ENCODE data around the gene CENPVL3.
"Not testable (repeated sequence)": the region's sequence is repeated elsewhere in the genome, so short reads cannot be mapped to it uniquely, and the experiment has no call there.

The CENPVL3 gene

GRCh38 chrX:51618241-51619155, at the start of gene CENPVL3:
Gene CENPVL3 (minus strand): TSS chrX:51618912. CDS start chrX:51618873, 39 bp downstream.
- DNase-seq (ENCODE audit: low spot score), result not testable (repeated sequence)

- DNase-seq (ENCODE audit: low spot score), result no peak
Measured at GRCh38 chrX:51665981-51666380, 47.3 kb upstream of the CENPVL3 start.

- DNase-seq (ENCODE audit: low spot score), result no peak
Measured at GRCh38 chrX:51643377-51643776, 24.7 kb upstream of the CENPVL3 start.

GRCh38 chrX:51641421-51642021, 22.8 kb upstream of the CENPVL3 start:
- peak; percentile 10 for DNase-seq (ENCODE audit: low spot score)

GRCh38 chrX:51636511-51636910, 17.8 kb upstream of the CENPVL3 start:
- DNase-seq (ENCODE audit: low spot score), result not testable (repeated sequence)

GRCh38 chrX:51614353-51615012, 4.2 kb downstream of the CENPVL3 start:
- peak; percentile 19 for DNase-seq (ENCODE audit: low spot score)

- no peak for DNase-seq (ENCODE audit: low spot score)
Measured at GRCh38 chrX:51608766-51609165, 9.9 kb downstream of the CENPVL3 start.

GRCh38 chrX:51608126-51608525, 10.6 kb downstream of the CENPVL3 start:
- no peak for DNase-seq (ENCODE audit: low spot score)

GRCh38 chrX:51606446-51606845, 12.3 kb downstream of the CENPVL3 start:
- DNase-seq (ENCODE audit: low spot score), result no peak

GRCh38 chrX:51598899-51599298, 19.8 kb downstream of the CENPVL3 start:
- DNase-seq (ENCODE audit: low spot score), result no peak

GRCh38 chrX:51571874-51572273, 46.8 kb downstream of the CENPVL3 start:
- no peak for DNase-seq (ENCODE audit: low spot score)

- no peak for DNase-seq (ENCODE audit: low spot score)
Measured at GRCh38 chrX:51569561-51569960, 49.2 kb downstream of the CENPVL3 start.

GRCh38 chrX:51568586-51568985, 50.1 kb downstream of the CENPVL3 start:
- DNase-seq (ENCODE audit: low spot score), result no peak

Data from CD4-positive, alpha-beta T cell treated with Interleukin-2 at 100 ng/mL for 4 hours (primary cell).